ENCODE measurements around the gene HEXD.
"Not testable (repeated sequence)": the region's sequence is repeated elsewhere in the genome, so short reads cannot be mapped to it uniquely, and the experiment has no call there.

Gene HEXD

DNA sequence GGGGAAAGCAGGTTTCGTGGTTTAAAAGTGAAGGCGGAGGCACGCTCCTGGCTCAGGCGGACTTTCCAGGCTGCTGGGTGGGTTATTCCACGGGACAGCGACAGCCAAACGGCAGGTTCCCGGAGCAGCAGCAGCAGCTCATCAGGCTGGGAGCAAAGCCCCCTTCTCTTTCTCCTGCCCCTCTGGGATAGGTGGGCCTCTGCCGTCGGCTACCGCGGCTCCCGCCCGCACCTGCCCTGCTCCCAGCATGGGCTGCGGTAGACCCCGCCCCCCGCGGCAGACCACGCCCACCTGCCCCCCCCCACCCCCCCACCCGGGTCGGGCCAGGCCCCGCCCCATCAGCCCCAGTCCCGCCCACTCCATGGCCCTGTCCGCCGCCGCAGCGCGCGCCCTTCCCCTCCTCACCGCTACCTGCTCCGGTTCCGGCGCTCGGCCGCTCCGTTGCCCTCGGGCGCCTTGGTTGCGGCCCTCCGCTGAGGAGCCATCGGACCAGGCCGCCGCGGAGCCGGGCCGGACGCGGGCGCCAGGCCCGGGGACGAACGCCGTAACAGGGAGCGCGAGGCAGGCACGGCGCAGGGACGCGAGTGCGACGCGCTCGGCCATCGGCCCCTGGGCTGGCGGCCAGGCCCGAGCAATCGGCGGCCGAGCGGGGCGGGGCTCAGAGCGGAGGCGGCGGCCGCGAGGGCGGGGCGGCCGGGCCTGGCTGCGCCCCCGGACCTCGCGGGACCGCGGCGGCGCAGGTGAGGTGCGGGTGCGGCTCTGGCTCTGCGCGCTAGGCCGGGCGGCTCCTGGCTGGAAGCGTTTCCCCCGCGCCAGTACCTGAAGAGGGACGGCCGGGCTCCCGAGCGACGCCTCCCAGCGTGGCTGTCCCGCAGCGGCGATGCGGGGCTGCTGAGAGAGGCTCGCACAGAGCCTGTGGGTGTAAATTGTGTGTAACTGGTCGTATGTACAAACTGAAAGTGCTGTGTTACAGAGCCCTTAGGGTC is at the start of gene HEXD, which contains the start of gene OGFOD3:
HEXD (plus strand) TSS at position 347 of the 986 bp plus-strand sequence. CDS start 1,453 bp downstream, outside the sequence.
OGFOD3 (minus strand) TSS at position 586 of the 986 bp plus-strand sequence; CDS start at position 485, 101 bp downstream.
- peak; percentile 85 to 87 for DNase-seq

- no peak for DNase-seq
Observed at GRCh38 chr17:82369211-82369610, 48.9 kb upstream of the HEXD start.

DNA sequence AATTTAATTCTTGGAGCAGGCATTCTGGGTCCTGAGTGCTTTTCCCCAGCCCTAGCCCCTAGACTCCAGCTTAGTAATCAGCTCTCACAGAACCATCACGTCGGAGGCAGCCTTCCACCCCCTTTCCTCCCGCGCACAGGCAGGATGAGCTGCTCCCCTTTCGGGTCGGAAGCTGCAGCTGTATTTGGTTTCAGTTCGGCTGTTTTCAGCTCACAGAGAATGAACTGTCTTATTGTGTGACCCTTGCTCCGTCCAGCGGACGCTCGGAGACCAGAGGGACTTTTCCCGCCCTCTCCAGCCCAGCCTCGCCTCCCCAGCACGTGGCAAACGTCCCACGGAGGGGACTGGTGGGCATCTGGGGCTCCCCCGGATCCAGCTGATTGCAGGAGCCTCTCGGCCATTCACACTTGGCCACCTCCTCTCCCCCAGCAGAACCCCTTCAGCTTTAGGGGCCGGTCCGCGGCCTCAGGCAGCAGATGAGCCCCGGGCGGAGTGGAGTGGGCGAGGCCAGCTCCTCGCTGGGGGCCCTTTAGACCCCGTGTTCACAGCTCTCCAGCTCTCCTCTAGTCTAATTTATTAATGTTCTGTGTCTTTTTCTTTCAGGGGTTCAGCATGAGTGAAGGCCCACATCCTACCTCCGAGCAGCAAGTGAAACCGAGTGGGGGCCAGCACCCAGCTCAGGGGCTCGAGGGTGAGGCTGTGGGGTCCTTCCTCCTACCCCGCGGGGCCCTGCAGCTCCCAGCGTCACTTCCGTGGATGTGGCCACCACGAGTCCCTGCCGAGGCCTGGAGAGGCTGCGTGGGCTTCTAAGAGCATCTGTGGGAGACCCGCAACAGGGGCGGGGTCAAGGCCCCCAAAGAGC is 47.4 kb upstream of the HEXD start:
- DNase-seq = no peak

DNA sequence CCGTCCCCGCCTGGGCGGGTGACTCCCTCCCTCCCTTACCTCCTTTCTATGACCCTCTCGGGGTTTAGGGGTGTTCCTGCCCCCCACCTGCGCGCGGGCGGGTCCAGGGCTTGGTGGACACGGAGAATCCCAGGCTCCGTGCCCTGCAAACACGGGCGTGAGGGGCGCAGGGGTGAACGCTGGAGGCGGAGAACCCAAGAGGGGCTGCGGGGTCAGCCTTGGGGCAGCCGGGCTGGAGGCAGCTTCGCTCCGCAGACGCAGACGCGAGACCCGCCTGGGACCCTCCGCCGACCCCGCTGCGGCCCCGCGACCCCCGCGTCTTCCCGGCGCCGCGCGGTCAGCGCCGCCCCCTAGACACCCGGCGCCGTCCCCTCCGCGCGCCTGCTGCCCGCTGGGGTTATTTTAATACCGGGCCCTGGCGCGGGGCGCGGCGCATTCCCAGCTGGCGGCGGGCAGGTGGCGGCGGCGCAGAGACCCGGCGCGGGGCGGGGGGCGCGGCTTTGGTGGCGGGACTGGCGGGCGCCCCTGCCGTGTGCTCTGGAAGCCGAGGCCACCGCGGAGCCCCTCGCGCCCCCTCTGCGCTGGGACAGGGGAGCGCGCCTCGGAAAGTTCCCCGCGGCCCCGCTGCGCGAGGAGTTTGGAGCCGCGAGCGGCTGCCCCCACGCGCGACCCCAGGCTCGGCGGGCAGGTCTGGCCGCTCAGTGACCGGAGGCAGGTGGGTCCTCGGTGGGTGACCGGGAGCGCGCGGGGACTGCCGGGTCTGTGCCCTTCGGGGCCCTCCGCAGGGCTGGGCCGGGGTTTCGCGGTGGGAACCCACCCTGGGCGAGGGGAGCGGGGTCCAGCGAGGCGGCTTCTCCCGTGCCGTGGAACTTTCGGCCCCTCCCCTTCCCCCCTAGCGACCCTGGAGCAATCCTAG is 46.6 kb upstream of the HEXD start, which contains the start of gene UTS2R:
UTS2R (plus strand) TSS at position 433 of the 916 bp plus-strand sequence. CDS start 2,560 bp downstream, outside the sequence.
- DNase-seq = no peak

DNA sequence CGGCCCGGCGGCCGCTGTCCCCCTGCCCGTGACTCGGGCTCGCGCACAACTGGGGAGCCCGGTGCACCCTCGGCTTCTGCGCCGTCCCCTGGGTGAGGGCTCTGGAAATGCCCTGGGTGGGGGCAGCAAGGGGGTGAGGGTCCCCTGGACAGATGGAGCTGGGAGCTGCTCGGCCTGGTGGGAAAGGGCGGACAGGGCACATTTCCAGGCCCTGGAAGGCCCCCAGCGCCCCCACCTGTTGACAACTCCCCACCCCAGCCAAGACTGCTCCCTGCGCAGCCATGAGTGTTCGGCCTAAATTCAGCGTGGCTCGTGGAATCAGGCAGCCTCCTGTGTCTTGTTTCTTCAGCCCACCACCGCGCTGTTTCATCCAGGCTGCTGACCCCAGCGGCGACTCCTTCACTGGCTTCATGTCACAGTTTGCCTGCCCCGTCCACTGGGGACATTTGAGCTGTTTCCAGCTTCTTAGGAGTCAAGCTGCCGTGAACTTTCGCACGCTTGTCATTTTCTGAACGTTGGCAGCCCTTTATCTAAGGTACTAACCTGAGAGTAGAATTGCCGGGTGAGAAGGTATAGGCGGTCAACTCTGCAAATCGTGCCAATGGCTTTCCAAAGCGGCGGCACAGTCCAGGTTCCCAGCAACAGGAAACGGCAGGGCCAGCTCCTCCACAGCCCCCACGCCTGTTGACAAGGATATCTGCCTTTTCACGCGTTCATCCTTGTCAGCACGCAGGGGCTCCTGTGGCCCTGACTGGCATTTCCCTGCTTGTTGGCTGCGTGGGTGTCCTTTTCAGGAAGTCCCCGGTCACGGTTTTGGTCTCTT is 45.7 kb upstream of the HEXD start:
- no peak for DNase-seq

DNA sequence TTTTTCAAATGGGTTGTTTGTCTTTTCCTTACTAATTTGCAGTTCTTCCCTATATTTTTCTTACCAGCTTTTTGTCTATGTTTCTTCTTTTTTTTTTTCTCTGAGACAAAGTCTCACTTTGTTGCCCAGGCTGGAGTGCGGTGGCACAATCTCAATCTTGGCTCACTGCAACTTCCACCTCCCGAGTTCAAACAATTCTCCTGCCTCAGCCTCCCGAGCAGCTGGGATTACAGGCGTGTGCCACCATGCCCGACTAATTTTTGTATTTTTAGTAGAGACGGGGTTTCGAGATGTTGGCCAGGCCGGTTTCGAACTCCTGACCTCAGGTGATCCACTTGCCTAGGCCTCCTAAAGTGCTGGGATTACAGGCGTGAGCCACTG is 45.1 kb upstream of the HEXD start:
- not testable (repeated sequence) for DNase-seq

DNA sequence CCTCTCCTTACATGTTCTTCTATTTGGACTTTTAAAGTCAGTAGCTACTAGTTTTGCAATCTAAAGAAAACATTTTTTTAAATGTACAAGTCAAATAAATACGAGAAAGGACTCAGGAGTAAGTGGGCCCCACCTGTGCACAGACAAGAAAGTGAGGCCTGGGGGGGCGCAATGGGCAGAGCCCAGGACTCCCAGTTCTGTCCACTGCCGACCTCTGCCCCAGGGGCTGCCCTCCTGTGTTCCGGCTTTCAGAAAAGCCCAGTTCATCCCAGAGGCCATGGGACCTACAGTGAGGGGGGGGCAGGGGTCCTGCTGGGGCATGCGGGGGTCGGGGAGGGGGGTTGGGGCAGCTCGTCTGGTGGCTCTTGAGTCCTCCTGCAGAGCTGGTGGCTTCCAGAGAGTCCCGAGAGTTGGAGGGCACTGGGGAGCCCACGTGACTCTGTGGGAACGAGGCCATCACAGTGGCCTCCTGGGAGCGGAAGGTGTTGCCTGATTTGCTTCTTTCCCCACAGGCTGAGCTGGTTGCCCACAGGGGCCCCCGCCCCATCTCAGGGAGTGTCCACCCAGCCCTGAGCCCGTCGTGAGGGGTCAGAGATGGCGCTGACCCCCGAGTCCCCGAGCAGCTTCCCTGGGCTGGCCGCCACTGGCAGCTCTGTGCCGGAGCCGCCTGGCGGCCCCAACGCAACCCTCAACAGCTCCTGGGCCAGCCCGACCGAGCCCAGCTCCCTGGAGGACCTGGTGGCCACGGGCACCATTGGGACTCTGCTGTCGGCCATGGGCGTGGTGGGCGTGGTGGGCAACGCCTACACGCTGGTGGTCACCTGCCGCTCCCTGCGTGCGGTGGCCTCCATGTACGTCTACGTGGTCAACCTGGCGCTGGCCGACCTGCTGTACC is 44.2 kb upstream of the HEXD start:
- no peak for DNase-seq

DNA sequence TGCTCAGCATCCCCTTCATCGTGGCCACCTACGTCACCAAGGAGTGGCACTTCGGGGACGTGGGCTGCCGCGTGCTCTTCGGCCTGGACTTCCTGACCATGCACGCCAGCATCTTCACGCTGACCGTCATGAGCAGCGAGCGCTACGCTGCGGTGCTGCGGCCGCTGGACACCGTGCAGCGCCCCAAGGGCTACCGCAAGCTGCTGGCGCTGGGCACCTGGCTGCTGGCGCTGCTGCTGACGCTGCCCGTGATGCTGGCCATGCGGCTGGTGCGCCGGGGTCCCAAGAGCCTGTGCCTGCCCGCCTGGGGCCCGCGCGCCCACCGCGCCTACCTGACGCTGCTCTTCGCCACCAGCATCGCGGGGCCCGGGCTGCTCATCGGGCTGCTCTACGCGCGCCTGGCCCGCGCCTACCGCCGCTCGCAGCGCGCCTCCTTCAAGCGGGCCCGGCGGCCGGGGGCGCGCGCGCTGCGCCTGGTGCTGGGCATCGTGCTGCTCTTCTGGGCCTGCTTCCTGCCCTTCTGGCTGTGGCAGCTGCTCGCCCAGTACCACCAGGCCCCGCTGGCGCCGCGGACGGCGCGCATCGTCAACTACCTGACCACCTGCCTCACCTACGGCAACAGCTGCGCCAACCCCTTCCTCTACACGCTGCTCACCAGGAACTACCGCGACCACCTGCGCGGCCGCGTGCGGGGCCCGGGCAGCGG is 43.4 kb upstream of the HEXD start:
- DNase-seq = no peak

- DNase-seq = no peak
Observed at GRCh38 chr17:82375359-82376041, 42.6 kb upstream of the HEXD start.

- DNase-seq = no peak
Observed at GRCh38 chr17:82376042-82376730, 42.0 kb upstream of the HEXD start.

DNA sequence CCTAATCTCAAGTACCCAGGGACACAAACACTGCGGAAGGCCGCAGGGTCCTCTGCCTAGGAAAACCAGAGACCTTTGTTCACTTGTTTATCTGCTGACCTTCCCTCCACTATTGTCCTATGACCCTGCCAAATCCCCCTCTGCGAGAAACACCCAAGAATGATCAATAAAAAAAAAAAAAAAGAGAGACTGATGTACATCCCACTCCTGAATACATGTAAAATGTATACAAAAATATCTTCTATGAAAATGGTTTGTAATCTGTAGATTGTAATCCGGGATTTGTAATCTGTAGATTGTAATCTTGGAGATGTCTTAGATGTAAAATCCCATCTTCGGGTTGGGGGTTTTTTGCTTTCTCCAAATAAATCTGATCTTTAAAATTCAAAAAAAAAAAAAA is 40.9 kb upstream of the HEXD start:
- not testable (repeated sequence) for DNase-seq

GRCh38 chr17:82377924-82378740 is 40.0 kb upstream of the HEXD start:
- no peak for DNase-seq

GRCh38 chr17:82378741-82379021 is 39.5 kb upstream of the HEXD start:
- no peak for DNase-seq

GRCh38 chr17:82380860-82381702 is 37.1 kb upstream of the HEXD start:
- DNase-seq = no peak

GRCh38 chr17:82381703-82382009 is 36.5 kb upstream of the HEXD start:
- not testable (repeated sequence) for DNase-seq

DNA sequence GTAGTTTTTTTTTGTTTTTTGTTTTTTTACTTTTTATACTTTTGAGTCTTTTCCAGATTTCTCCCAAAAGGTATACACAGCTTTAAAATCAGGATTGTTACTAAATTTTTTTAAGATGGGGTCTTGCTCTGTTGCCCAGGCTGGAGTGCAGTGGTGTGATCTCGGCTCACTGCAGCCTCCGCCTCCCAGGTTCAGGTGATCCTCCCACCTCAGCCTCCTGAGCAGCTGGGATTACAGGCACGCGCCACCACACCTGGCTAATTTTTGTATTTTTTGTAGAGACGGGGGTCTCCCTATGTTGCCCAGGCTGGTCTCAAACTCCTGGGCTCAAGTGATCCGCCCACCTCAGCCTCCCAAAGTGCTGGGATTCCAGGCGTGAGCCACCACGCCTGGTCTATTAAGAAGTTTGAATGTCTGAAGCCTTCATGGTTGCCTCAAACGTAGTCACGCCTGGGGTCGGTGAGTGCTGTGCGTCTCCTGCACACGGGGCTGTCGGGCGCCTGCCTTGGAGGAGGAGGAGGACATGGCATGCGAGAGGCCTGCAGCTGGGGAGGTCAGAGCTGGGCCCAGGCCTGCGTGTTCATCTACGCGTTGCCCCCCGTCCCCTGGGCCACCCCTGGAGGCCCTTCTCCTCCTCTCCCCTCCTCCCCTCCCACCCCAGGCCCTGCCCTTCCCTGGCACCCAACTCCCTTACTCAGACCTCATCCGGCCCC is 35.8 kb upstream of the HEXD start:
- not testable (repeated sequence) for DNase-seq
